IPS DF 6.9 (cell line): ENCODE data around the gene GALNT8.

ENCODE experiments used
- DNase-seq: peaks from one replicate; pipeline ENCODE4 v3.0.0-alpha.2; 2013; ENCODE audit warnings: low read depth, low spot score
- H3K27ac ChIP-seq: one replicate; pipeline ENCODE4 v1.5.1; 2013; ENCODE audit warnings: low read length, control low read depth
- H3K27me3 ChIP-seq: 2 replicates; pipeline ENCODE4 v1.6.1; 2013; ENCODE audit warnings: mild to moderate bottlenecking, low read length; ENCODE audit not compliant: control insufficient read depth, insufficient read depth
- H3K36me3 ChIP-seq: 2 replicates; pipeline ENCODE4 v1.6.1; 2013; ENCODE audit warnings: low read length; ENCODE audit not compliant: control insufficient read depth, insufficient read depth
- H3K4me1 ChIP-seq: 2 replicates; pipeline ENCODE4 v1.6.1; 2013; ENCODE audit warnings: low read length; ENCODE audit not compliant: control insufficient read depth, insufficient read depth
- H3K4me3 ChIP-seq: 2 replicates; pipeline ENCODE4 v1.5.1; 2013; ENCODE audit warnings: mild to moderate bottlenecking, low read length
- H3K9me3 ChIP-seq: 2 replicates; pipeline ENCODE4 v1.6.1; 2013; ENCODE audit warnings: low read length, inconsistent platforms; ENCODE audit not compliant: control insufficient read depth, insufficient read depth
- WGBS: extraction: QIAGEN DNeasy Blood & Tissue Kit; methylation state at CpG from one replicate; pipeline ENCODE4 v1.1.7; 2013; ENCODE audit warnings: mixed read lengths, missing lambda C conversion rate; ENCODE audit not compliant: insufficient read length, insufficient coverage; 5-methylcytosine and 5-hydroxymethylcytosine counted together

Gene GALNT8

GRCh38 chr12:4812624-4813327 is 92.6 kb downstream of the GALNT8 start:
- no CpG with 5 or more reads among the region's 4 CpGs for WGBS
- no peaks in the 10 kb centered on the region for H3K36me3 ChIP-seq
- H3K9me3 ChIP-seq = no peaks in the 10 kb centered on the region
- H3K27ac ChIP-seq = no peak overlapping the region
- no peaks in the 10 kb centered on the region; the same call in 1 of the 2 replicates for H3K4me1 ChIP-seq
- no peak for DNase-seq
- H3K27me3 ChIP-seq = peaks cover 16% of the 10 kb centered on the region
- no peak overlapping the region for H3K4me3 ChIP-seq

GRCh38 chr12:4813741-4814140 is 93.5 kb downstream of the GALNT8 start:
- Histone ChIP-seq H3K4me3 (no peak overlapping the region), H3K36me3 (no peaks in the 10 kb centered on the region), H3K27ac (no peak overlapping the region), H3K4me1 (no peaks in the 10 kb centered on the region; the same call in 1 of the 2 replicates), H3K9me3 (no peaks in the 10 kb centered on the region), H3K27me3 (peaks cover 10% of the 10 kb centered on the region)
- no peak for DNase-seq
- WGBS = no CpG with 5 or more reads among the region's 5 CpGs

- no CpG with 5 or more reads among the region's 9 CpGs for WGBS
- Histone ChIP-seq H3K27ac (no peak overlapping the region), H3K27me3 (peaks cover 10% of the 10 kb centered on the region), H3K4me1 (no peaks in the 10 kb centered on the region; the same call in 1 of the 2 replicates), H3K4me3 (no peak overlapping the region), H3K36me3 (no peaks in the 10 kb centered on the region), H3K9me3 (no peaks in the 10 kb centered on the region)
- no peak for DNase-seq
Measured at GRCh38 chr12:4814485-4814884, 94.3 kb downstream of the GALNT8 start.

GRCh38 chr12:4816744-4817525 is 96.7 kb downstream of the GALNT8 start:
- no peak overlapping the region for H3K4me3 ChIP-seq
- H3K4me1 ChIP-seq = no peaks in the 10 kb centered on the region
- H3K27ac ChIP-seq = no peak overlapping the region
- H3K9me3 ChIP-seq = no peaks in the 10 kb centered on the region
- WGBS = no CpG with 5 or more reads among the region's 8 CpGs
- no peaks in the 10 kb centered on the region for H3K36me3 ChIP-seq
- H3K27me3 ChIP-seq = no peaks in the 10 kb centered on the region; the same call in none of the 2 replicates
- DNase-seq = no peak

GRCh38 chr12:4817880-4818279 is 97.7 kb downstream of the GALNT8 start:
- Histone ChIP-seq H3K4me1 (no peaks in the 10 kb centered on the region), H3K4me3 (no peak overlapping the region), H3K27ac (no peak overlapping the region), H3K36me3 (no peaks in the 10 kb centered on the region), H3K9me3 (no peaks in the 10 kb centered on the region), H3K27me3 (no peaks in the 10 kb centered on the region; the same call in none of the 2 replicates)
- WGBS = no CpG with 5 or more reads among the region's 8 CpGs
- DNase-seq = no peak

- no peak for DNase-seq
- Histone ChIP-seq H3K36me3 (no peaks in the 10 kb centered on the region), H3K27ac (no peak overlapping the region), H3K9me3 (no peaks in the 10 kb centered on the region), H3K4me3 (no peak overlapping the region), H3K4me1 (no peaks in the 10 kb centered on the region), H3K27me3 (no peaks in the 10 kb centered on the region; the same call in none of the 2 replicates)
- no CpG with 5 or more reads among the region's 7 CpGs for WGBS
Measured at GRCh38 chr12:4819654-4820053, 99.5 kb downstream of the GALNT8 start.

- no peaks in the 10 kb centered on the region for H3K4me1 ChIP-seq
- WGBS = no CpG with 5 or more reads among the region's 9 CpGs
- no peaks in the 10 kb centered on the region for H3K9me3 ChIP-seq
- H3K4me3 ChIP-seq = no peak overlapping the region
- no peak for DNase-seq
- H3K27me3 ChIP-seq = no peaks in the 10 kb centered on the region; the same call in 1 of the 2 replicates
- H3K36me3 ChIP-seq = no peaks in the 10 kb centered on the region
- H3K27ac ChIP-seq = no peak overlapping the region
Measured at GRCh38 chr12:4820971-4821370, 100.8 kb downstream of the GALNT8 start.
